NOMO-1 treated with DMSO at 0.1 percent for 48 hours (cell line): ENCODE measurements around the gene PTRHD1.
"Not testable (repeated sequence)": the region's sequence is repeated elsewhere in the genome, so short reads cannot be mapped to it uniquely, and the experiment has no call there.

Experiments used
- DNase-seq: peaks from one replicate; lab custom pipeline; 2025; ENCODE audit not compliant: unreplicated experiment; lab: John Stamatoyannopoulos, UW

The PTRHD1 gene

GRCh38 chr2:24813691-24814137, 20.5 kb upstream of the PTRHD1 start:
- no peak for DNase-seq

- DNase-seq: no peak
These were observed 16.3 kb upstream of the PTRHD1 start for GRCh38 chr2:24809316-24810007.

- no peak for DNase-seq
These were observed 13.5 kb upstream of the PTRHD1 start for GRCh38 chr2:24806661-24807036.

- not testable (repeated sequence) for DNase-seq
These were observed 12.8 kb upstream of the PTRHD1 start for GRCh38 chr2:24805811-24806660.

GRCh38 chr2:24800487-24800886, 7.3 kb upstream of the PTRHD1 start:
- not testable (repeated sequence) for DNase-seq

- DNase-seq: no peak
These were observed 4.5 kb upstream of the PTRHD1 start for GRCh38 chr2:24797644-24798043.

- DNase-seq: no peak
These were observed 707 bp upstream of the PTRHD1 start for GRCh38 chr2:24793761-24794435.

GRCh38 chr2:24792542-24792873, 683 bp downstream of the PTRHD1 start:
- DNase-seq: no peak

- no peak for DNase-seq
These were observed 1.7 kb downstream of the PTRHD1 start for GRCh38 chr2:24791452-24791851.

- no peak for DNase-seq
These were observed 4.4 kb downstream of the PTRHD1 start for GRCh38 chr2:24788816-24789215.

GRCh38 chr2:24787532-24787931, 5.7 kb downstream of the PTRHD1 start:
- no peak for DNase-seq

- DNase-seq: peak; percentile 81
These were observed 7.4 kb downstream of the PTRHD1 start for GRCh38 chr2:24785671-24786321.

GRCh38 chr2:24783641-24784040, 9.6 kb downstream of the PTRHD1 start:
- DNase-seq: no peak

GRCh38 chr2:24779116-24779515, 14.1 kb downstream of the PTRHD1 start:
- no peak for DNase-seq

GRCh38 chr2:24774373-24774772, 18.8 kb downstream of the PTRHD1 start:
- no peak for DNase-seq

GRCh38 chr2:24771764-24772586, 21.2 kb downstream of the PTRHD1 start:
- DNase-seq: no peak

- DNase-seq: no peak
These were observed 22.1 kb downstream of the PTRHD1 start for GRCh38 chr2:24771061-24771460.

GRCh38 chr2:24768601-24769000, 24.6 kb downstream of the PTRHD1 start:
- no peak for DNase-seq

GRCh38 chr2:24768013-24768412, 25.2 kb downstream of the PTRHD1 start:
- no peak for DNase-seq

- DNase-seq: no peak
These were observed 26.6 kb downstream of the PTRHD1 start for GRCh38 chr2:24766609-24767008.

GRCh38 chr2:24763843-24764242, 29.3 kb downstream of the PTRHD1 start:
- DNase-seq: no peak
